Endothelial cell of umbilical vein (primary cell): ENCODE measurements around the gene BBS2.

ENCODE experiments used
- CTCF ChIP-seq, 2 donors: IDR thresholded peaks; 1 replicate in 1 of 2; 2 replicates in 1 of 2; pipeline ENCODE4 v1.5.1; 2011; ENCODE audit warnings: low read length in 2 of 2, mild to moderate bottlenecking in 2 of 2, moderate library complexity in 2 of 2, control low read depth in 1 of 2, inconsistent platforms in 1 of 2, low read depth in 1 of 2; ENCODE audit not compliant: insufficient read depth in 1 of 2; ENCODE audit errors: extremely low read depth in 1 of 2
- EZH2 ChIP-seq: IDR thresholded peaks from 2 replicates; pipeline ENCODE4 v1.6.1; 2012; ENCODE audit warnings: borderline replicate concordance, low read depth, mild to moderate bottlenecking, moderate library complexity, low read length, inconsistent platforms; ENCODE audit not compliant: severe bottlenecking
- POLR2A ChIP-seq: IDR thresholded peaks from 2 replicates; pipeline ENCODE4 v1.6.1; 2012; ENCODE audit warnings: low read depth, mild to moderate bottlenecking, control low read depth, low read length
- POLR2AphosphoS5 ChIP-seq: IDR thresholded peaks from 2 replicates; pipeline ENCODE4 v1.6.1; 2012; ENCODE audit warnings: low read depth, mild to moderate bottlenecking, control low read depth, low read length, moderate library complexity; ENCODE audit not compliant: insufficient read depth

- TF ChIP-seq POLR2AphosphoS5 (no peak), EZH2 (no peak), CTCF (IDR thresholded peaks at IDR 0.05; ENCODE audit: extremely low read depth in 1 of 2, insufficient read depth in 1 of 2, low read depth in 1 of 2, low read length in 2 of 2) (no peak), POLR2A (no peak)
Measured at GRCh38 chr16:56538331-56538730, 18.5 kb upstream of the BBS2 start.
